ENCODE results near the gene SPOP.

SPOP gene

DNA sequence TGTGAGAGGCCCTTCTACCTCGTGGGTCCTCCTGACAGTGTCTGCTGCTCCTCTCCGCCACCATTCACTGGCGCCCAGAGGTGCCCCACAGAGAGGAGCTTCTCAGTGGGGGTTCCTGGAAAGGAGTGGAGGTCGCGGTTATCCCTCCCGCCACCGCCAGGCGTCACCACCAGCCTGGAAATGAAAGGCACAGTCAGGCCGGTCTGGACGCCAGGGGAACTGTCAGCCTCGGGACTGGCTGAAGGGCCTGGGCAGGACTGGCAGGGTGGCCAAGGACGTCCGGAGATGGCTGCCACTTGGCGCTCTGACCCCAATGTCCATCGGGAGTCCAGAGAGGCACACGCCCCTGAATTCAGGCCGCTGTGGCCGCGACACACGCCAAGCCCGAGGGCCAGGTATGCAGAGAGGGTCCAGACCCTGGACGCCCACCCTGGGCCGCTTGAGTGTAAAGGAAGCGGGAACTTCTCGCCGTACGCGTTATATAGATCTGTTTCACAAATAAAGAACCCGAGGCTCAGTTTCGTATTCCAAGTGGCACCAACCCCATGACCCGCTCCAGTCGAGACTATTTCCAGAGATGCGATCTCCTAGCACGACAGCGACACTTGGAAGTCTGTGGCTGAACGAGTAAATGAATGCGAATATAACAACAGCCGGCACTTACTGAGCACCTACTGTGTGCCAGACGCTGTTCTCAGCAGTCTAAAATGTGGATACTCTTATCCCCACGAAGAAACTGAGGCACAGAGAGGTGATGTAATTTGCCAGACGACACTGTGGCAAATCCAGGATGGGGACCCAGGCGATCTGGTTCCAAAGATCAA is 109.8 kb downstream of the SPOP start:
- peak overlapping the region; percentile 48; the same call in 1 of the 2 replicates for H3K4me2 ChIP-seq
- peak overlapping the region; percentile 54 for H2AFZ ChIP-seq (ENCODE audit: low read depth)
- H4K20me1 ChIP-seq (ENCODE audit: insufficient read depth) = no peaks in the 10 kb centered on the region
- H3K9ac ChIP-seq = no peak overlapping the region
- peaks cover 24% of the 10 kb centered on the region for H3K4me1 ChIP-seq (ENCODE audit: low read depth, poor library complexity, severe bottlenecking)
- TF ChIP-seq, protein P1, sequence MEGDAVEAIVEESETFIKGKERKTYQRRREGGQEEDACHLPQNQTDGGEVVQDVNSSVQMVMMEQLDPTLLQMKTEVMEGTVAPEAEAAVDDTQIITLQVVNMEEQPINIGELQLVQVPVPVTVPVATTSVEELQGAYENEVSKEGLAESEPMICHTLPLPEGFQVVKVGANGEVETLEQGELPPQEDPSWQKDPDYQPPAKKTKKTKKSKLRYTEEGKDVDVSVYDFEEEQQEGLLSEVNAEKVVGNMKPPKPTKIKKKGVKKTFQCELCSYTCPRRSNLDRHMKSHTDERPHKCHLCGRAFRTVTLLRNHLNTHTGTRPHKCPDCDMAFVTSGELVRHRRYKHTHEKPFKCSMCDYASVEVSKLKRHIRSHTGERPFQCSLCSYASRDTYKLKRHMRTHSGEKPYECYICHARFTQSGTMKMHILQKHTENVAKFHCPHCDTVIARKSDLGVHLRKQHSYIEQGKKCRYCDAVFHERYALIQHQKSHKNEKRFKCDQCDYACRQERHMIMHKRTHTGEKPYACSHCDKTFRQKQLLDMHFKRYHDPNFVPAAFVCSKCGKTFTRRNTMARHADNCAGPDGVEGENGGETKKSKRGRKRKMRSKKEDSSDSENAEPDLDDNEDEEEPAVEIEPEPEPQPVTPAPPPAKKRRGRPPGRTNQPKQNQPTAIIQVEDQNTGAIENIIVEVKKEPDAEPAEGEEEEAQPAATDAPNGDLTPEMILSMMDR (conservative IDR thresholded peaks at IDR 0.05; ENCODE audit: low read depth, low read length) = peak; percentile 98
- H3K27me3 ChIP-seq (ENCODE audit: insufficient read depth, low read depth) = peaks cover 49% of the 10 kb centered on the region
- no peaks in the 10 kb centered on the region for H3K79me2 ChIP-seq (ENCODE audit: insufficient read depth, low read depth)
- H3K27ac ChIP-seq = no peak overlapping the region
- no peak overlapping the region for H3K4me3 ChIP-seq (IDR thresholded peaks at IDR 0.05; ENCODE audit: insufficient read depth, low read depth, low read length)
- H3K36me3 ChIP-seq (ENCODE audit: insufficient read depth) = no peaks in the 10 kb centered on the region

DNA sequence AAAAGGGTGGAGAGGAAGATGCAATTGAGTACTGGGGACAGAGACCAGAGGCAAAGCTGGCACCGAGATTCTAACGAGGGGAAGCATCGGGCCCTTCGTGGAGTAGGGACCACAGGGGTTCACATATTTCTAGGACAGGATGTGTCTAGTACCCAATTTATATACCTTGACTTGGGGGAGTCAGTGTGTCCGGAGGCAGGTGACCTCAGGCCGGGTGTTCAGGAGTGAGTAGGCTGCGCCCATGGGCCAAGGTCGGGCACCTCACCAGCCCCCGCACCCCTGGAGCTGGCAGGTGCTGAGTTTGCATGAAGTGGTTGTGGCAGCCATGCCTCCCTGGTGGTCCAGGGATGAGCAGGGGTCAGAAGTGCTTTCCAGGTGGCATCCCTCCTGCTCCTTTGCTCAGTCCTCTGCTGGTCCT is 110.8 kb downstream of the SPOP start:
- Histone ChIP-seq H3K79me2 (ENCODE audit: insufficient read depth, low read depth) (no peaks in the 10 kb centered on the region), H3K9ac (no peak overlapping the region), H3K36me3 (ENCODE audit: insufficient read depth) (no peaks in the 10 kb centered on the region), H2AFZ (ENCODE audit: low read depth) (no peak overlapping the region), H4K20me1 (ENCODE audit: insufficient read depth) (no peaks in the 10 kb centered on the region), H3K27me3 (ENCODE audit: insufficient read depth, low read depth) (peaks cover 47% of the 10 kb centered on the region), H3K4me3 (IDR thresholded peaks at IDR 0.05; ENCODE audit: insufficient read depth, low read depth, low read length) (no peak overlapping the region), H3K27ac (no peak overlapping the region), H3K4me1 (ENCODE audit: low read depth, poor library complexity, severe bottlenecking) (peaks cover 24% of the 10 kb centered on the region), H3K4me2 (no peak overlapping the region)
- TF ChIP-seq, protein P1 (conservative IDR thresholded peaks at IDR 0.05; ENCODE audit: low read depth, low read length) = no peak

DNA sequence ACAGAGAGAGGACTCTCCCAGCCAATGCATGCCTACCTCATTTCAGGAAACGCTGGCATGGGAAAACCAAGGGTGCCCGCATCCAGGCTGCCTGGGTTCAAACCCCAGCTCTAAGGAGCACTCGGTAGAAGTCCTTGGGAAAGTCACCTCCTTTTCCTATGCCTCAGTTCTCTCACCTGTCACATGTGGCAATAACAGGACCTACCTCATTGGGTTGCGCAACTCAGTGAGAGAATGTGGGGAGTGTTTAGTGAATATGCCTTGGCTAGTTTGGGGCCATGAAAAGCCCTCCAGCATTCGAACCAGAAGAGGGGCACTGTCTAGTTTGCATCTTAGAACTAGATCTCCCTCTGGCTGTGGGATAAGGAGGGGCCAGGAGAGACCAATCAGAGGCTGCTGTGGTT is 111.2 kb downstream of the SPOP start:
- H2AFZ ChIP-seq (ENCODE audit: low read depth) = no peak overlapping the region
- H3K27ac ChIP-seq = no peak overlapping the region
- H4K20me1 ChIP-seq (ENCODE audit: insufficient read depth) = no peaks in the 10 kb centered on the region
- no peak overlapping the region for H3K4me3 ChIP-seq (IDR thresholded peaks at IDR 0.05; ENCODE audit: insufficient read depth, low read depth, low read length)
- H3K27me3 ChIP-seq (ENCODE audit: insufficient read depth, low read depth) = peaks cover 42% of the 10 kb centered on the region
- peaks cover 21% of the 10 kb centered on the region for H3K4me1 ChIP-seq (ENCODE audit: low read depth, poor library complexity, severe bottlenecking)
- no peak overlapping the region for H3K9ac ChIP-seq
- no peaks in the 10 kb centered on the region for H3K79me2 ChIP-seq (ENCODE audit: insufficient read depth, low read depth)
- H3K4me2 ChIP-seq = no peak overlapping the region
- H3K36me3 ChIP-seq (ENCODE audit: insufficient read depth) = no peaks in the 10 kb centered on the region
- TF ChIP-seq, protein P1 (conservative IDR thresholded peaks at IDR 0.05; ENCODE audit: low read depth, low read length) = no peak

DNA sequence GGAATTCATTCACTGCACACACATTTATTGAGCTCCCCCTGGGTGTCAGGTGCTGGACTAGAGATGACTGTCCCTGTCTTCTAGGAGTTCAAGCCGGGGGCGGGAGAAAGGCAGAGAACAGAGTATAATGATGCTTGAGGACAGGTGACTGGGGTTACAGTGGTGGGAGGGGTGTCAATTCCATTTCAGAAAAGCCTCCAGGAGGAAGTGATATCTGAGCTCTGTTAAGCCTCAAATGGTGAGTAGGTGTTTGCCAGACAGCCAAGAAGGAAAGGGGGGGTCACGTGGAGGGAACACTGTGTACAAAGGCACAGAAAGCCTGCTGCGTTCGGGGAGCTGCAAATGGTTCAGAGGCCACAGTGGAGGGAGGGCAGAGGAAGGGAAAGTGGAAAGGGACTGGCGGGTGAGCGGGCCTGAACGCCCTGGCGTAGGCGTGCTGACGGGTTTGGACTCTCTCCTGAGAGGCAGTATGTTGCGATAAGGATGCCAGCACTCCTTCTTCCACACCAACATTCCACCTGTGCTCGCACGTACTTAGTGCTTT is 111.9 kb downstream of the SPOP start:
- H3K79me2 ChIP-seq (ENCODE audit: insufficient read depth, low read depth) = no peaks in the 10 kb centered on the region
- H3K36me3 ChIP-seq (ENCODE audit: insufficient read depth) = no peaks in the 10 kb centered on the region
- H3K4me1 ChIP-seq (ENCODE audit: low read depth, poor library complexity, severe bottlenecking) = peaks cover 15% of the 10 kb centered on the region
- no peak overlapping the region for H3K4me3 ChIP-seq (IDR thresholded peaks at IDR 0.05; ENCODE audit: insufficient read depth, low read depth, low read length)
- TF ChIP-seq, protein P1 (conservative IDR thresholded peaks at IDR 0.05; ENCODE audit: low read depth, low read length) = no peak
- H4K20me1 ChIP-seq (ENCODE audit: insufficient read depth) = no peaks in the 10 kb centered on the region
- no peak overlapping the region for H2AFZ ChIP-seq (ENCODE audit: low read depth)
- no peak overlapping the region for H3K9ac ChIP-seq
- H3K27me3 ChIP-seq (ENCODE audit: insufficient read depth, low read depth) = peaks cover 36% of the 10 kb centered on the region
- H3K4me2 ChIP-seq = no peak overlapping the region
- no peak overlapping the region for H3K27ac ChIP-seq

All from KMS-11 (cell line).